ENCODE data around the gene MPPED1. TPM values are rescaled to one million over a fixed set of nuclear protein-coding genes. Genes with fewer than 3 reads are reported as not detected.

The MPPED1 gene
- total and polyA plus RNA-seq, 2 donors (not counting 1 experiment from before 2014, with no cell fraction given), result 0.13 TPM; not detected in 1

DNA sequence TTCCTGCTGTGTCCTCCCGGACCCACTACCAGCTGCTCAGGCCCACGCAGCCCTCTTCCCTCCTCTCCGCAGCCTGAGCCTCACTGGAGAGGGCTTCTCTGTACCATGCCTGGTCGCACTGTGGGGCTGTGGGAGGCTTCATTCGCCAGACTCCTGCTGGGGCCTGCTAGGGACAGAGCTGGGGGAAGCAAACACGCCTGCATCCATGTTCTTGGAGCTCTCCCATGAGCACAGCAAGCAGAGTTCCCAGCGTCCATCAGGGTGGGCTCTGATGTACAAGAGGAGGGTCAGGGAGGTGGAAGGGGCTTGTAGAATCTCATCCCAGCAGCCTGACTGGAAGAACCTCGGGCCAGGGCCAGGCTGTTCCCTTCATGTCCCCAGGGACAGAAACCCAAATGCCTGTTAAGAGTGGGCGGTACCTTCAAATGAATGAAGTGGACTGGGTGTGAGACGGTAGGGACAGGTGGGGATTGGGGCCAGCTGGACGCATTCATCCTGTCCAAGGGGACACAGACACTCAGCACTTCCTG is 59.9 kb downstream of the MPPED1 start:
- Histone ChIP-seq H3K36me3 (replicated peaks in 1 of 2; ENCODE audit: control extremely low read depth in 1 of 2, control insufficient read depth in 1 of 2, extremely low read depth in 1 of 2, insufficient read depth in 2 of 2, low read length in 1 of 2) (no peaks in the 10 kb centered on the region), H2AFZ (ENCODE audit: insufficient read depth, low read depth, low read length, poor library complexity, severe bottlenecking) (no peak overlapping the region), H3K9me3 (ENCODE audit: control extremely low read depth in 1 of 3, control insufficient read depth in 2 of 3, insufficient read depth in 1 of 3, low read length in 2 of 3) (peaks cover 0 to 4% (median 0%) of the 10 kb centered on the region in 3 donors), H3K9ac (ENCODE audit: low read length) (no peak overlapping the region), H3K79me2 (ENCODE audit: control insufficient read depth, insufficient read depth, low read length) (no peaks in the 10 kb centered on the region), H3K4me1 (ENCODE audit: control insufficient read depth in 2 of 2, insufficient read depth in 2 of 2, low read length in 2 of 2) (no peaks in the 10 kb centered on the region), H3K4me3 (ENCODE audit: control extremely low read depth in 1 of 5, extremely low read depth in 1 of 5, insufficient read depth in 1 of 5, low read depth in 2 of 5, low read length in 4 of 5) (no peak overlapping the region), H4K20me1 (ENCODE audit: control insufficient read depth, insufficient read depth, low read length, poor library complexity, severe bottlenecking) (no peaks in the 10 kb centered on the region), H3K27ac (ENCODE audit: low read length in 2 of 2) (no peak overlapping the region), H3K27me3 (replicated peaks in 1 of 4; ENCODE audit: control extremely low read depth in 1 of 4, control insufficient read depth in 3 of 4, insufficient read depth in 4 of 4, low read length in 3 of 4) (peaks cover 0 to 34% (median 1%) of the 10 kb centered on the region in 4 experiments), H3K4me2 (replicated peaks; ENCODE audit: low read depth, low read length, poor library complexity, severe bottlenecking) (no peak overlapping the region)
- DNase-seq (no peak), ATAC-seq (ENCODE audit: low read depth) (no peak)
- intact Hi-C loops (cut with micrococcal nuclease), result no loop called here
- ChIA-PET CTCF (no interaction called here), POLR2A (no interaction called here)
- TF ChIP-seq EZH2 (IDR thresholded peaks at IDR 0.05; ENCODE audit: borderline replicate concordance, insufficient read depth, low read depth, low read length, poor library complexity, severe bottlenecking), result no peak
- TF ChIP-seq, protein P1, sequence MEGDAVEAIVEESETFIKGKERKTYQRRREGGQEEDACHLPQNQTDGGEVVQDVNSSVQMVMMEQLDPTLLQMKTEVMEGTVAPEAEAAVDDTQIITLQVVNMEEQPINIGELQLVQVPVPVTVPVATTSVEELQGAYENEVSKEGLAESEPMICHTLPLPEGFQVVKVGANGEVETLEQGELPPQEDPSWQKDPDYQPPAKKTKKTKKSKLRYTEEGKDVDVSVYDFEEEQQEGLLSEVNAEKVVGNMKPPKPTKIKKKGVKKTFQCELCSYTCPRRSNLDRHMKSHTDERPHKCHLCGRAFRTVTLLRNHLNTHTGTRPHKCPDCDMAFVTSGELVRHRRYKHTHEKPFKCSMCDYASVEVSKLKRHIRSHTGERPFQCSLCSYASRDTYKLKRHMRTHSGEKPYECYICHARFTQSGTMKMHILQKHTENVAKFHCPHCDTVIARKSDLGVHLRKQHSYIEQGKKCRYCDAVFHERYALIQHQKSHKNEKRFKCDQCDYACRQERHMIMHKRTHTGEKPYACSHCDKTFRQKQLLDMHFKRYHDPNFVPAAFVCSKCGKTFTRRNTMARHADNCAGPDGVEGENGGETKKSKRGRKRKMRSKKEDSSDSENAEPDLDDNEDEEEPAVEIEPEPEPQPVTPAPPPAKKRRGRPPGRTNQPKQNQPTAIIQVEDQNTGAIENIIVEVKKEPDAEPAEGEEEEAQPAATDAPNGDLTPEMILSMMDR (IDR thresholded peaks at IDR 0.05), result no peak
- WGBS (ENCODE audit: insufficient coverage), result 63% methylated on average over 6 of the region's 11 CpGs
- no peaks in the 10 kb centered on the region for H3K9me3 Mint-ChIP-seq (ENCODE audit: insufficient read depth)
- H3K4me1 Mint-ChIP-seq, result no peaks in the 10 kb centered on the region
- peaks cover 56% of the 10 kb centered on the region for H3K27me3 Mint-ChIP-seq
- no peak overlapping the region for H3K4me3 Mint-ChIP-seq
- H3K27ac Mint-ChIP-seq, result no peak overlapping the region

DNA sequence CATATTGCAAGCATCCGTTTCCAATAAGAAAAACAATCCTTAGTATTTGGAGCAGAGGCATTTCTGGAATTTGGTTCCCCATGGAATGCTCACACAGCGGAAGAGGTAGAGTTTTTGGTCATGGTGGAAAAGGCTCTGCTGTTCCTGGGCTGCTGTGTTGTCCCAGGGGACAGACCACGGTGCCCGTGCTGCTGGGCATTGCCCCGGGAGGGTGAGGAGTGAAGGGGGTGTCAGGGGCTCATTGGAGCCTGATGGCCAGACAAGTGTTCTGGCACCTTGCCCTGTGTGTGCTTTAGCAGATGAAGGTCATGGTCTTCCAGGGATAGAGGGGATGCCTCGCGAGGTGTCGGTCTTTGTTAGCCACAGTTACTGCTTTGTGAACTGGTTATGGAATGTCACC is 61.2 kb downstream of the MPPED1 start:
- Mint-ChIP-seq H3K27me3 (peaks cover 44% of the 10 kb centered on the region), H3K4me3 (no peak overlapping the region), H3K9me3 (ENCODE audit: insufficient read depth) (no peaks in the 10 kb centered on the region), H3K4me1 (no peaks in the 10 kb centered on the region), H3K27ac (no peak overlapping the region)
- Histone ChIP-seq H3K9ac (ENCODE audit: low read length) (no peak overlapping the region), H3K4me1 (ENCODE audit: control insufficient read depth in 2 of 2, insufficient read depth in 2 of 2, low read length in 2 of 2) (no peaks in the 10 kb centered on the region), H3K4me3 (ENCODE audit: control extremely low read depth in 1 of 5, extremely low read depth in 1 of 5, insufficient read depth in 1 of 5, low read depth in 2 of 5, low read length in 4 of 5) (no peak overlapping the region), H3K79me2 (ENCODE audit: control insufficient read depth, insufficient read depth, low read length) (no peaks in the 10 kb centered on the region), H3K27me3 (replicated peaks in 1 of 4; ENCODE audit: control extremely low read depth in 1 of 4, control insufficient read depth in 3 of 4, insufficient read depth in 4 of 4, low read length in 3 of 4) (peaks cover 0 to 33% (median 1%) of the 10 kb centered on the region in 4 experiments), H3K36me3 (replicated peaks in 1 of 2; ENCODE audit: control extremely low read depth in 1 of 2, control insufficient read depth in 1 of 2, extremely low read depth in 1 of 2, insufficient read depth in 2 of 2, low read length in 1 of 2) (no peaks in the 10 kb centered on the region), H4K20me1 (ENCODE audit: control insufficient read depth, insufficient read depth, low read length, poor library complexity, severe bottlenecking) (no peaks in the 10 kb centered on the region), H3K9me3 (ENCODE audit: control extremely low read depth in 1 of 3, control insufficient read depth in 2 of 3, insufficient read depth in 1 of 3, low read length in 2 of 3) (peaks cover 0 to 4% (median 0%) of the 10 kb centered on the region in 3 donors), H2AFZ (ENCODE audit: insufficient read depth, low read depth, low read length, poor library complexity, severe bottlenecking) (no peak overlapping the region), H3K27ac (ENCODE audit: low read length in 2 of 2) (no peak overlapping the region), H3K4me2 (replicated peaks; ENCODE audit: low read depth, low read length, poor library complexity, severe bottlenecking) (no peak overlapping the region)
- no peak for DNase-seq
- intact Hi-C loops (cut with micrococcal nuclease), result no loop called here
- POLR2A ChIA-PET, result no interaction called here
- ATAC-seq (ENCODE audit: low read depth), result no peak
- 93% methylated on average over 8 of the region's 8 CpGs for WGBS (ENCODE audit: insufficient coverage)
- CTCF ChIA-PET, result no interaction called here
- TF ChIP-seq, protein P1 (IDR thresholded peaks at IDR 0.05), result no peak

All from B cell (primary cell).